MG63 (cell line): ENCODE data around the gene NALF2. TPM values are rescaled to one million over a fixed set of nuclear protein-coding genes. Genes with fewer than 3 reads are reported as not detected.

ENCODE experiments used
- DNase-seq: peaks from one replicate; pipeline ENCODE4 v3.0.0-alpha.2; 2020
- H3K27me3 ChIP-seq: fragments of 250-450 bp; sonication (Bioruptor Pico); 2 replicates; pipeline ENCODE4 v1.5.1; 2020; ENCODE audit warnings: mild to moderate bottlenecking, moderate library complexity
- H3K36me3 ChIP-seq: fragments of 250-450 bp; sonication (Bioruptor Pico); 2 replicates; pipeline ENCODE4 v1.5.1; 2020; ENCODE audit warnings: mild to moderate bottlenecking, moderate library complexity
- H3K4me3 ChIP-seq: fragments of 250-450 bp; sonication (Bioruptor Pico); 2 replicates; pipeline ENCODE4 v1.5.1; 2020; ENCODE audit warnings: mild to moderate bottlenecking, moderate library complexity
- H3K9me3 ChIP-seq: fragments of 250-450 bp; sonication (Bioruptor Pico); 2 replicates; pipeline ENCODE4 v1.5.1; 2020; ENCODE audit warnings: mild to moderate bottlenecking, moderate library complexity
- total RNA-seq: library from RNA; depleted of rRNA; stranded (reverse); fragments of >200 nt; shearing (Covaris generic); gene quantifications from 2 replicates; pipeline ENCODE4 v1.2.3, GENCODE V29; 2014; ENCODE audit warnings: low replicate concordance

Gene NALF2
- total RNA-seq, 1 experiment from 2014 or later = not detected

DNA sequence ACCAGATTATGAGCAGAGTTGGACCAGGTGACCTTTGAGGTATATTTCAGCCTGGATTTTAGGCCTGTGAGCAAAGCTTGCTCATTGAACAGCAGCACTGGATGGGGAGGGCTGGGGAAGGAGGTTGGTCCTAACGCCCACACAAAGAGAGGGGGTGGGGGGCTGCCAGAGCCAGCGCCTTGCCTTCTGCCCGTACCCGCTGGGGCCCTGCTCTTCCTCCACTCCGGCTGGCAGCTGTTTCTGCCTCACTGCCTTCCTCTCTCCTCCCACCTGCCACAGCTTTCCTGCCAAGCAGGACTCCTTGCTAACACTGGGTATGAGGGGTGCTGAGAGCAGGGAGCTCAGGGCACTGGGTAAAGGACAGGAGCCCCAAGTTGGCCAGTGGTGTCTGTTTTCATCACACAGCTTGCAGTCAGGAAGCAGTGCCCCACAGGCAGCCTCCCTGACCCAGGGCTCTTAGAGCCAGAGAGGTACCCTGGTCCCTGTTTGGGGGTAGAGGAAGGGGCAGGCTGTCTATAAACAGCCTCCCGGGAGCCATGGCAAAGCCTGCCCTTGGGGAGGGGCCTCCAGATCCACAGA is 6.1 kb downstream of the NALF2 start:
- Histone ChIP-seq H3K9me3 (no peaks in the 10 kb centered on the region), H3K27me3 (0 out of 2 replicates have a peak, but pooled peaks cover under 1% of the 10 kb centered on the region), H3K36me3 (no peaks in the 10 kb centered on the region), H3K4me3 (no peak overlapping the region)
- no peak for DNase-seq

DNA sequence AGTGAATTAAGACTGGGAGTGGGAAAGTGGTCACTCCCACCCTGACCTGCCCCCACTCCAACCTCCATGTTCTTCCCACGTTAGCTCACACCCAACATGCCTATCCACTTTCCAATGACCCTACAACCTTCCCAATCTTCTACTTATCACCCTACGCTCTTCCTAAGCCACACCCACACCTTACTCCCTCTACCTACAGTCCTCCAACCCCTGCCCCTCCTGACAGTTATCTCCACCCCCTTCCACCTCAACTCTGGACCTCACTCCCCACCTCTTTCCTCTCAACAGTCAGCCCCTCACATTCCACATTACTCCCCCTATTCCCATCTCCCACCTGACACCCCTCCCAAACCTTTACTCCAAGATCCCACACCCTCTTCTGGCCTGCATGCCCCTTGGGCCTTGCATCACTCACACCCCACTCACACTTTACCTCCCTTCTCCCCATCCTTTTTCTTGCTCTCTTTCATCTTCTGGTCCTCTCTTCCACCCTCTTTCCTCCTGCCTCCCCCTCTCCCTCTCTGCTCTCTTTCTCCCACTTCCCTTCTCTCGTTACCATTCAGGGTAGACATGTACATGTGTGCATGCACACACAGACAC is 6.9 kb downstream of the NALF2 start:
- no peak for DNase-seq
- no peaks in the 10 kb centered on the region for H3K9me3 ChIP-seq
- H3K36me3 ChIP-seq = no peaks in the 10 kb centered on the region
- no peaks in the 10 kb centered on the region for H3K27me3 ChIP-seq
- H3K4me3 ChIP-seq = no peak overlapping the region

DNA sequence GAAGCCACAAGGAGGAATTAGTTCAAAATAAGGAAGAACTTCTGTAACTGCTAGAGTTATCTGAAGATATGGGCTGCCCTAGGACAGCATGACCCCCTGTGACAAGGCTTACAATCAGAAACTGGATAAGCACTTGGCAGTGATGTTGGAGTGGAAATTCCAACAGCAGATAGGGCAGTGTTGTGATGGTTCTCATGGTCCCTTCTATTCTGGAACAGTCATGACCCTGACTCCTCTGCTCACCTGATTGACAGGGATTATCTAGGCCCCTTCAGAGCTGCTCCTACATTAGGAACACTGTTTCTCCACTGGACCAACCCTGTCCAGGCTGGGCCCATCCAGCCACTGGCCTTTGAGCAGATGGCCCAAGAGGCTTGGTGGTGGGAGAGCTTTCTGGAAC is 17.9 kb downstream of the NALF2 start:
- H3K36me3 ChIP-seq = no peaks in the 10 kb centered on the region
- H3K27me3 ChIP-seq = no peaks in the 10 kb centered on the region
- no peak overlapping the region for H3K4me3 ChIP-seq
- no peaks in the 10 kb centered on the region for H3K9me3 ChIP-seq
- DNase-seq = no peak

DNA sequence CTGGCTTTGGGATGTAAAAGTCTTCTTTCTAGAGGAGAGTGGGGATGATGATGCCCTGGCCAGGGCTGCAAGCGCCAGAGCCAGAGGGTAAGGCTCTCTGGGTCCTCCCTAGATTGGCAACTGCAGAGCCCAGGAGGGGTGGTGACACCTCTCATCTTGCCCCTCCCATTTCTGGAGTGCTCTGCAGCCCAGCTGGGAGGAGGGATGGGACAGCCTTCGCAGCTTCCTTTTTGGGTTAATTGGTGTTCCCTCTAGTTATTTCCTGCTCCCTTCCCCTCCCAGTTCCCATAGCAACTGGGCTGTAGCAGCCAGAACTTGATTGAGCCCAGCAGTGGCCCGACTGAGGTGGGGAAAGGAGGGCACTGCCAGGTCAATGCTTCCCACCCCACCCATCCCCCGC is 19.2 kb downstream of the NALF2 start:
- Histone ChIP-seq H3K27me3 (no peaks in the 10 kb centered on the region), H3K36me3 (no peaks in the 10 kb centered on the region)
- DNase-seq = no peak

DNA sequence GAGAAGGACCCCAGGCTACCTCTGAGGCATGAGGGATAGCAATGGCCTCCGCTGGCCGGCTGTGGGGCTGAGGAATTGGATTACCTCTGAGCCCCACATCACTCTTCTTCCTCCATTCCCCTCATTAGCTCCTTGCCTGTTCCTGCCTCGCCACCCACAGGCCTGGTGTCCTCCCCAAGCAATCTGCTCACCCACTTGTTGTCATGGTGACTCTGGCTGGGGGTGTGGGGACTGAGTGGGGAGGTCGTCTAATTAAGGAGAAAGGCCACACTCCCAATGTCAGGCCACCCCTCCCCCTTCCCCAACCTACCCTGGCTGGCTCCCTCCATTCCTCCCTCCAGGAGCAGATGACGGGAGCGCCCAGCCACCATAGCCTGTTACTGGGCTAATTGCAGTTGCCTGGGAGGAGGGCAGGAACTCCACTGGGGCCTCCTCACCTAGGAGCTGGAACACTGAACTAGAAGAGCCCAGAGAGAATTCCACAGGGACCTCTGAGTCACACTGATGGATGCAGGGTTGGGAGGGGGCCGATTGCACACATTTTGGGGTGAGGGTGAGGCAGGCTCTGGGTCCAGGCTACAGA is 20.7 kb downstream of the NALF2 start:
- Histone ChIP-seq H3K9me3 (no peaks in the 10 kb centered on the region), H3K27me3 (no peaks in the 10 kb centered on the region)

More for the DNA sequence above, 19.2 kb downstream of the NALF2 start:
- no peaks in the 10 kb centered on the region for H3K9me3 ChIP-seq
- no peak overlapping the region for H3K4me3 ChIP-seq

DNA sequence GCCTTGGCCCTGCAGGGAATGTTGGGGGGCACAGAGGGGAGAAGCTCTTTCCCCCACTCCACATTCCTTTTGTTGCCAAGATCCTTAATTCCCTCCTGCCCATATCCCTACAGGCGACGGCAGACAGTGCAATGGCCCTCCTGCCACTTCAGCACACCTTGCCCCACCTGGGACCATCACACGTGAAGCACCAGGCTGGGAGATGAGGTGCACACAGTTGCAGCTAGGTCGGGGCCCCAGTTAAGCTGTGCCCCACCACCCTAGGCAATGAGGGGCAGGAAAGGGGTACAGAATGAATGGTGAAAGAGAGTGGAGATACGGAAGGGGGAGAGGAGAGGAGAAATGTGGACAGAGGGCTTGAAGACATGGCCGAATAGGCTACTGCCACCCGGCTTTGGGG is 26.2 kb downstream of the NALF2 start:
- DNase-seq = no peak

More for the DNA sequence above, 20.7 kb downstream of the NALF2 start:
- H3K36me3 ChIP-seq = no peaks in the 10 kb centered on the region
- no peak overlapping the region for H3K4me3 ChIP-seq
- DNase-seq = no peak

DNA sequence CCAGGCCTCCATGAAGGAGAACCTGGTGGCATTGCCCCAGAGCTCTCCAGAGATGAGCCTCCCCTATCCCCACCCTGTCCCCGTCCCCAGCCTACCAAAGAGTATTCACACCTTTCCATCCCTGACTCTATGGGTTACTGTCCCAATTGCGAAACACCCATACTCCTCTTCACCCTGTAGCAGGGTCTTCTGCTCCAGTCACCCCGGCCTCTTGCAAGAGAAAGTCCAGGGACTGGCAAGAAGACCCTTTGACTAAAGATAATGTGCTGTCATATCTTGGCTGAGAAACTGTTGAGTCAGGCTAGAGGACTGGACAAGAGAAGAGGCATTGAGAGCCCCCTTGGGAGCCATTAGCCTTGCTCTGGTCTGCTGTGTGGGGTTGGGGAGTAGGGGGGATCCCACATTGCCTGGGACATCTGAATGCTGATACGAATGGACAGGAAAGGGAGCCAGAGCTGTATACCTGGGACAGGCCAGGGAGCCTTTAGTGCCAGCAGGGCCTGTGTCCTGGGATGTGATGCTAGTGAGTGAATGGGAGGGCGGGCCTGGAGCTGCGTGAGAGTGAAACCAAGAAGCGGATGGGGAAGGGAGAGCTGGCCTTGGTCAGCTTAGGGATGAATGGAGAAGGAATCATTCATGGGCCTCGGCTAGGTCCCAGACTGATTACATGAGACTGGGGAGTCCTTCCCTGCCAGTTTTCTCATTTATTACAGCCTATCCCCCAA is 27.1 kb downstream of the NALF2 start:
- DNase-seq = no peak
- Histone ChIP-seq H3K27me3 (no peaks in the 10 kb centered on the region), H3K36me3 (no peaks in the 10 kb centered on the region), H3K4me3 (no peak overlapping the region), H3K9me3 (no peaks in the 10 kb centered on the region)

More for the DNA sequence above, 26.2 kb downstream of the NALF2 start:
- no peaks in the 10 kb centered on the region for H3K36me3 ChIP-seq
- H3K27me3 ChIP-seq = no peaks in the 10 kb centered on the region
- H3K4me3 ChIP-seq = no peak overlapping the region
- no peaks in the 10 kb centered on the region for H3K9me3 ChIP-seq

DNA sequence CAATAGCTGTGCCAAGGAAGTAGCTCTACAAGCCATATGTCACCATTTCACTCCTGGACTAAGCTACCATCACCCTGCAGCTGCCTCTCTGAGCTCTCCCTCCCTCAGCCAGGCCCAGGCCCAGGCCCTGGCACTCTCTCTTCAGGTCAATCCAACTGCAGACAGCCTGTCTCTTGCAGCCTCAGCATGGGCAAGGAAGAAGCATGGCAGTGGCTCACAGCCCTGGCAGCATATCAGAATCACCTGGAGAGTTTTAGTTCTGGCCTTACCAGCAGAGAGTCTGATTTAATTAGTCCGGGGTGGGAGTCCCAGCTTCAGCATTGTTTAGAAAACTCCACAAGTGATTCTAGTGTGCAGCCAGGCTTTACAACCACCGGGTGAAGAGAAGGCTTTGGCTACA is 31.5 kb downstream of the NALF2 start:
- H3K4me3 ChIP-seq = no peak overlapping the region
- no peaks in the 10 kb centered on the region for H3K36me3 ChIP-seq
- H3K27me3 ChIP-seq = no peaks in the 10 kb centered on the region
- H3K9me3 ChIP-seq = no peaks in the 10 kb centered on the region
- DNase-seq = no peak

DNA sequence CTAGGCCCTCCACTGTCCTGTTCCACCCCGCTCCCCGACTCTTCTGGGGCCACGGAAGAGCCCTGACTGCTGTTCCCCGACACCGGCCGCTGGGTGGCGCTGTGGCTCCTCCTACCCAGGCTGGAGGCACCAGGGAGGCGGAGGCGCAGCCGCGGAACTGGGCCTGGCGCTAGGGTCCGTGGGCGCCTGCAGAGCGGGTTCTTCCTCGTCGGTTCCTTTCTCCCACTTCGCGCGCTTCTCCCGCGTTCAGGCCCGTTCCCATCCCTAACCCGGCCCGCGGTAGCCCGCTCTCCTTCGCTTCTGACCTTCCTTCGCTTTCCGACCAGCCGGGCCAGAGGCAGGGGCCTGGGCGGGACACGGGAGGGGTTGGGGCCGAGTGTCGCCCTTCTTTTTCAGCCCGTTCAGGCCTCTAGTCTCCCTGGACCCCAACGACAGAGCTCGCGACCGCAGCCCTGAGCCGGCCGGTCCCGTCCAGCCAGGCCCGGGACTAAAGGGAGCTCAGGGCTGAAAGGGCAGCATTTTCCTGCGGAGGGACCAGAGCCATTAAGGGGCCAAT is 34.3 kb downstream of the NALF2 start:
- no peak overlapping the region for H3K4me3 ChIP-seq
- no peaks in the 10 kb centered on the region for H3K27me3 ChIP-seq
- H3K9me3 ChIP-seq = no peaks in the 10 kb centered on the region
- DNase-seq = peak; percentile 38
- no peaks in the 10 kb centered on the region for H3K36me3 ChIP-seq

DNA sequence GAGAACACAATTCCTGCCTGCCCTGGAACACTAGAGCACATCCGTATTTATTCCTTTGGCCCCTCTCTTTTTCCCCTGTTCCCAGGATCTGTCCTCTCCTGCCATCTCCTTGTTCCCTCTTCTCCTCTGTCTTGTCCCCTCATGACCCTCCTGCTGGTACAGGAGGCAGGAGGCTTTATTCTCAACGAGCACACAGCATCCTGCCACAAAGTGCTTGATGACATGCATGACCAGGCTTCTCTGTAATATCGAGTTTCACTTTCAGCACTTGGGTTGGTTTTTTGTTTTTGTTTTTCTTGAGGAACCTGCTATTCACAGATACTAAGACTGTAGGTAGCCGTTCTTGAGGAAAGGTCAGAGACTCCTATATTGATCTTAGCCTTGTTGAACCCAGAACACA is 35.3 kb downstream of the NALF2 start:
- Histone ChIP-seq H3K27me3 (no peaks in the 10 kb centered on the region), H3K9me3 (no peaks in the 10 kb centered on the region), H3K4me3 (no peak overlapping the region), H3K36me3 (no peaks in the 10 kb centered on the region)
- no peak for DNase-seq

DNA sequence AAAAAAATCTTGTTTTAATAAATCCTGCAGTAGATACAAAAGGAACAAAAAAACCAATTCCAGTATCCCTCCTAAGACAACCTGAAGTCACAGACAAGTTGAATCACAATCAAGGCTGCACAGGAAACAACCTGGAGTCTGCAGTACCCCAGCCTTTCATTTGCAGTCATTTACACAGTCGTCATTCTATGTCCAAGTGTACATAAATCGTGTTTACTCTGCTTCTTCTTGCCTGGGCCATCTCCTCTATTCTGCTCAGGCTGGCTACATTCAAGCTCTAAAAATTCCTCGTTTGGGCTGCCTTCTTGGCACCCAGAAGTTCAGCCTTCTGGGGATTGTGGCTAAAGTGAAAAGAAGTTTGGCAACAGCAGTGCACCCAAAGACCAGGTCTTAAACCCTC is 37.8 kb downstream of the NALF2 start:
- H3K36me3 ChIP-seq = no peaks in the 10 kb centered on the region
- no peaks in the 10 kb centered on the region for H3K9me3 ChIP-seq
- H3K27me3 ChIP-seq = no peaks in the 10 kb centered on the region

DNA sequence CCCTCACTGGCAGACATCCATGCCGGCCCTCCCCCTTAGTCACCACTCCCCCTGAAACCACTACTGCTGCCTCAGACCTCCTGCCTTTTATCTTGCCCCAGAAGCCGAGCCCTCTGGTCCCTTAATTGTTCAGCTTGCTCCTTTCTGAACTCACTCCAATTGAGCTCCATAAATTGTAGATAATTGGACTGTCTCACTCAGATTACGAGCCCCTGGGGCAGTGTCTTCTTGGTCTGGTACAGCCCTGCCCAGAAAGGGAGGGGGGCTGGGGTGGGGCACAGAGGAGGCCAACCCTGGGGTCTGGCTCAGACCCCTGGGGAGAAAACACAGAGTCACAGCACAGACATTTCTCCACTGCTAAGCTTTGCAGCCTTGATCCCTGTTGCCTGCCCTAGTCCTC is 39.4 kb downstream of the NALF2 start:
- no peaks in the 10 kb centered on the region for H3K9me3 ChIP-seq

More for the DNA sequence above, 37.8 kb downstream of the NALF2 start:
- H3K4me3 ChIP-seq = no peak overlapping the region
- no peak for DNase-seq

DNA sequence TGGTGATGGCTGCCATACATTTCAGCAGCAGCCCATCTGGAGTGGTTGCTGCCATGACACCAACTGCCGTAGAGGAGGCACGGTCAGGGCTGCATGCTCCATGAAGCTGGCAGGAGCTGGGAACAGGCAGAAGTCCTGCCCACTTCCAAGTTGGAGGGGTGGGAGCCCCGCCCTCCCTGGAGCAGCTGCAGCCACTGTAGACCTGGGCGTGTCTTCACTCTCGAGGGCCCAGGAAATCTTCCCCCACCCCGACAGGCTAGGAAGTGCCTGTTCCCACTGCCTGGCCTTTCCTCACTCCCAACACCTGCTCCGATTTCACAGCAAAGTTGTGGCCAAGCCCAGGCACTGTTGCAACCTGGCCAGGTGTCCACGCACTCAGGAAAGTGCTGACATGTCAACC is 42.3 kb downstream of the NALF2 start:
- Histone ChIP-seq H3K4me3 (no peak overlapping the region), H3K27me3 (no peaks in the 10 kb centered on the region), H3K9me3 (no peaks in the 10 kb centered on the region), H3K36me3 (no peaks in the 10 kb centered on the region)
- DNase-seq = no peak

More for the DNA sequence above, 39.4 kb downstream of the NALF2 start:
- H3K36me3 ChIP-seq = no peaks in the 10 kb centered on the region
- H3K27me3 ChIP-seq = no peaks in the 10 kb centered on the region
- H3K4me3 ChIP-seq = no peak overlapping the region
- no peak for DNase-seq

DNA sequence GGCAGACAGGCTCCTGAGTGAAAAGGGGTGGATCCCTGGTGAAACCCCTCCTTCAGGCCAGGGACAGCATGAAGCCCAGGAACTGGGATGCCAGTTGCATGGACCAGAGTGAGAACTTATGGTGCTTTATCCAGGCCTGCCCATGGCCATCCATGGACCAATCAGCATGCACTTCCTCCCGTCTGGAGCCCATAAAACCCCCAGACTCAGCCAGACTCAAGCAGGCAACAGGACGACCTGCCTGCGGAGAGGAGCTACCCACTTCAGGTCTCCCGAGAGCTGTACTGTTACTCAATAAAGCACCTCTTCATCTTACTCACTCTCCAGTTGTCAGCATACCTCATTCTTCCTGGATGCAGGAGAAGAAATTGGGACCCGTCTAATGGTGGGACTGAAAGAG is 42.9 kb downstream of the NALF2 start:
- H3K27me3 ChIP-seq = no peaks in the 10 kb centered on the region
- H3K36me3 ChIP-seq = no peaks in the 10 kb centered on the region
- no peak for DNase-seq

DNA sequence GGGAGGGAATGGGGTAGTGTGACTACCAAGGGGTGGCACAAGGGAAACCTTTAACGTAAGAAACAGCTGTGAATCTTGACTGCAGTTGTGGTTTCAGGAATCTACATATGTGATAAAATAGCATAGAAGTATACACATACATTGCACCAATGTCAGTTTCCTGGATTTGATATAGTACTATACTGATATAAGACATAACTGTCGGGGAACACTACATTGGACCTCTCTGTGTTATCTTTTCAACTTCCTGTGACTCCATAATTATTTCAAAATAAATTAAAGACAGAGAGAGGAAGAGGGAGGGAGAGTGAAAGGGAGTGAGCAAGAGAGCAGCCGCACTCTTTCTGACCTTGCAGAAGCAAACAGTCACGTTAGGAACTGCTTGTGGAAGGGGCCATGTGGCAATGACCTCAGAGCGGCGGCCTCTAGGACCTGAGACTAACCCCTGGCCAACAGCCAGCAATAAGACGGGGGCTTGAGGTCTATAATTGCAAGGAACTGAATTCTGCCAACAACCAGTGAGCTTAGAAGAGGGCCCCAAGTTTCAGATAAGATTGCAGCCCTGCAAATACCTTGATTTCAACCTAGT is 47.4 kb downstream of the NALF2 start:
- no peak for DNase-seq
- Histone ChIP-seq H3K9me3 (no peaks in the 10 kb centered on the region), H3K36me3 (no peaks in the 10 kb centered on the region), H3K27me3 (no peaks in the 10 kb centered on the region), H3K4me3 (no peak overlapping the region)

More for the DNA sequence above, 42.9 kb downstream of the NALF2 start:
- H3K9me3 ChIP-seq = no peaks in the 10 kb centered on the region
- H3K4me3 ChIP-seq = no peak overlapping the region

DNA sequence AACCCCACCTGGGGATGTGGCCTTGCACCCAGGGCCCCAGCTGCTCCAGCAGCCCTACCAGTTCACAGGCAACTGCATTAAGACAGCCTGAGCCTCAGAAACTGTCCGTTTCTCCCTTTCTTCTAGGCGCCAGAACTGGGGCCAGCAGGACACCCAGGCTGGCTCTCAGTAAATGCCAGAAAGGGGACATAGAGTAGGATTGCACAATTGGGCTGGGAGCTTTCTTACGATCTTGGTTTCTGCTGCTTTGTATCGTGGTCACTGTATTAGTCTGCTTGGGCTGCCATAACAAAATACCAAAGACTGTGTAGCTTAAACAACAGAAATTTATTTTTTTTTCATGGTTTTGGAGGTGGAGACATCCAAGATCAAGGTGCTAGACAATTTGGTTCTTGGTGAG is 48.4 kb downstream of the NALF2 start:
- Histone ChIP-seq H3K27me3 (no peaks in the 10 kb centered on the region), H3K36me3 (no peaks in the 10 kb centered on the region), H3K9me3 (no peaks in the 10 kb centered on the region), H3K4me3 (no peak overlapping the region)
- no peak for DNase-seq
